A549 treated with ZK216348 at 1 μM for 4 hours (cell line): ENCODE measurements around the gene VENTX. TPM values are rescaled to one million over a fixed set of nuclear protein-coding genes. Genes with fewer than 3 reads are reported as not detected.

ENCODE experiments used
- total RNA-seq: library from RNA; stranded (reverse); fragments of 200-300 nt; extraction: Qiagen RNA extraction; gene quantifications from 5 replicates; pipeline ENCODE4 v1.2.3, GENCODE V29; 2022; ENCODE audit warnings: low read depth

VENTX gene
- not detected in 5 replicates for total RNA-seq

GRCh38 chr10:133237588-133238465 lies at the start of gene VENTX:
Gene VENTX, plus strand, starts transcription at chr10:133237855. Its CDS starts 60 bp downstream, at chr10:133237915.

DNA sequence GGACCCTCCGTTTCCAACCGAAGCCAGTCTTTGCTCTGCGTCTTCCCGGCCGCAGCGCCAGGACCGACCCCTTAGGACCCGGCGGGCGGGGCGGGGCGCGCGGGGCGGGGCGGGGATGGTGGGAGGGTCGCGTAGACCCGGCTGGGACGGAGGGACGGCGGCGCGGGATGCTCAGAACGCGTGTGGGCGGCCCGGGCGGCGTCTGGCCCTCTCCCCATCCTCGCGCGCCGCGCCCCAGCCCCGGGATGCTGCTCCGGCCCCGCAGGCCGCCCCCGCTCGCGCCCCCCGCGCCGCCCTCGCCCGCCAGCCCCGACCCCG lies 7.7 kb upstream of the VENTX start, which contains the start of gene UTF1:
UTF1 (plus strand) TSS at position 174 of the 318 bp plus-strand sequence; CDS start at position 246, 72 bp downstream.

GRCh38 chr10:133276435-133277201 lies 39.0 kb downstream of the VENTX start, which contains the start of gene ADAM8:
Gene ADAM8, minus strand, starts transcription at chr10:133276868. Its CDS starts 51 bp downstream, at chr10:133276817.

Other genes with a start within 250 kb of the VENTX start
- gene ADGRA1, start 149.9 kb upstream of the VENTX start, total RNA-seq: 0.12 to 0.19 TPM (median 0.15 TPM) in 5 replicates
- gene KNDC1, start 77.6 kb upstream of the VENTX start, total RNA-seq: 0.52 to 2.4 TPM (median 0.87 TPM) in 5 replicates
- gene UTF1, start 7.6 kb upstream of the VENTX start, total RNA-seq: not detected in 5 replicates
- gene ADAM8, start 39.0 kb downstream of the VENTX start, total RNA-seq: 1.0 to 4.5 TPM (median 3.3 TPM) in 5 replicates
- 34.9 to 49.3 TPM (median 41.2 TPM) in 5 replicates for gene TUBGCP2, start 71.0 kb downstream of the VENTX start, total RNA-seq
- 49.5 to 76.3 TPM (median 61.5 TPM) in 5 replicates for gene ZNF511, start 71.1 kb downstream of the VENTX start, total RNA-seq
- 0.42 to 1.6 TPM (median 0.70 TPM) in 5 replicates for gene CALY, start 99.0 kb downstream of the VENTX start, total RNA-seq
- gene PRAP1, start 109.5 kb downstream of the VENTX start, total RNA-seq: not detected in 5 replicates
- gene FUOM, start 120.2 kb downstream of the VENTX start, total RNA-seq: 9.9 to 16.2 TPM (median 11.9 TPM) in 5 replicates
- gene ECHS1, start 135.5 kb downstream of the VENTX start, total RNA-seq: 122 to 153 TPM (median 138 TPM) in 5 replicates
- 1.6 to 2.2 TPM (median 1.9 TPM) in 5 replicates for gene PAOX, start 141.4 kb downstream of the VENTX start, total RNA-seq
- gene MTG1, start 156.3 kb downstream of the VENTX start, total RNA-seq: 37.4 to 57.0 TPM (median 51.0 TPM) in 5 replicates
- 0.17 to 0.35 TPM (median 0.27 TPM) in 5 replicates for gene SPRN, start 186.8 kb downstream of the VENTX start, total RNA-seq
- gene SCART1, start 216.1 kb downstream of the VENTX start, total RNA-seq: 0.07 to 0.31 TPM (median 0.21 TPM) in 5 replicates